ENCODE data around the gene GNAL.

Gene GNAL

DNA sequence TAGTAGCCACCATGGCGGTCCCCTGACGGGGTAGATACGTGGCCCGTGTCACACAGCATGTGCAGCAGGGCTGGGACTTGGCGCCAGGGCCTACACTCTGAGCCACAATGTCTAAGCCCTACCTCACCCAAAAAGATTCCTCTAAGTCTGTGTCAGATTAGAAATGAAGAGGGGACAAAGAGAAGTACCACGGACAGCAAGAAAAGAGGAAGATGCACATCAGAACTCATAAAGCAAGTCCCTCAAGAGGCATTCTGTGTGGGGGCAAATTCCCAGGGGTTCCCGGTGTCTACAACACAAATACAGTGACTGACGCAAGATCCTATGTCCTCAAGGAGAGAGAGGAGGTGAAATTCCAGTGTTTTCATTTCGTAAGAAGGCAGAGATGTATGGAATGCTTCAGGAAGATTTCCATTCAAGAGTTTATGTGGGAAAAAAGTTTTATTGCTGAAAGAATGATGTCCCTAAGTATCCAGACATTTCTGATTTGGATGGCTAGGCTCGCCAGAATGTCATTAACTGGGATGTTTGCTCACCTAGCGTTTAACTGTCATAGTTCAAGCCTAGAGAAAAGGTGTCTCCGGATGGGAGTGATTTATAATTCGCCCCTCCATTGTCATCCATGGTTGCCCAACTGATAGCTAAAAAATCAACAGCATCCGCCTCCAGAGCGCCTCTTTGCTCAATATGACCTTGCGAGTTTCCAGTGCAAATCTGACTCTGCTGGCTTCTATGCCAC, 86.5 kb downstream of the GNAL start:
- no peak for DNase-seq

DNA sequence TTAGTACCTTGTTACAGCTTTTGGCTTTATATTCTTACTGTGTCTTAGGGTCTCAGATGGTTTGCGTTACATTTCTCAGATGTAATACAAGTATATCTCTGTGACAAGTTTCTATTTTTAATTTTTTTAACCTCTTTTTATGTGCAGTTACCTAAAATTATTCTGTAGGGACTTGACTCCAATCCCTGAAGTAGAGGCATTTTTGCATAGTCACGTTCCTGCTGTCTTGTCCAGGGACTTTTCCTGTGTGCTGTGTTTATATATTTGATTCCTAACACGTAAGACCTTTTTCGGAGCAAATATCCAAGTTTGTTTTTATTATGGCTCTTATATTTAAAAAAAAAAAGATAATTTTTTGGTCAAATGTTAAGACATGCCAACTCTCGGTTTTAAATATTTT, 91.0 kb downstream of the GNAL start:
- DNase-seq, result no peak

DNA sequence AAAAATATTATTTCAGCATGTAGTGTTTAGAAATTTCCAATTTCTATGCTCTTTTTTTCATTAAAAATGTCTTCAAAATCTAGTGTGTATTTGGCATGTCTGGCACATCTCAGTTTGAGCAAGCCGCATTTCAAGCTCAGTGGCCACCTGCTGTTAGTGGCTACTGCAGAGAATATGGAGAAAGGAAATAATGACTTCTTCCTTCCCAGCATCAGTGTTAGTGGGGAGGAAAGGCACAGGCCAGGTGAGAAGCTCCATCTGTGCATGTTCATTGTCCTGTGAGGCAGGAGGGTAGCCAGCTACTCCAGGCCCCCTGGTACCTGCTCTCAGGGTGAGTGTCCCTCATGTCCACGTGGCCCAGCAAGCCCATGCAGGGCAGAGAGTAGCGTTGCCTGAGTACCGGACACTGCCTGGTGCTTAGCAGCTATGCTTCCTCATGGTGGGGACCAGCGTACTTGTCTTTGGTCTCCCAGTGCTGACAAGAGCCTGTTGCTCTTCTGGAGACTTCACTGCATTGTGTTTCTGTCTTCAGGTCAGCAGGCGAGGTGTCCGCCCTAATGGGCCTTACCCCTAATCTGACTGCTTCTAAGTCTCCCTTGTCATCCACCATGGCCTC, 94.8 kb downstream of the GNAL start:
- no peak for DNase-seq

- no peak for DNase-seq
Measured at GRCh38 chr18:11784674-11785304, 95.7 kb downstream of the GNAL start.

- DNase-seq, result peak in 1 of 2 experiments; percentile 34
Measured at GRCh38 chr18:11785444-11786055, 96.5 kb downstream of the GNAL start.

GRCh38 chr18:11789716-11790510, 100.8 kb downstream of the GNAL start:
- no peak for DNase-seq

DNA sequence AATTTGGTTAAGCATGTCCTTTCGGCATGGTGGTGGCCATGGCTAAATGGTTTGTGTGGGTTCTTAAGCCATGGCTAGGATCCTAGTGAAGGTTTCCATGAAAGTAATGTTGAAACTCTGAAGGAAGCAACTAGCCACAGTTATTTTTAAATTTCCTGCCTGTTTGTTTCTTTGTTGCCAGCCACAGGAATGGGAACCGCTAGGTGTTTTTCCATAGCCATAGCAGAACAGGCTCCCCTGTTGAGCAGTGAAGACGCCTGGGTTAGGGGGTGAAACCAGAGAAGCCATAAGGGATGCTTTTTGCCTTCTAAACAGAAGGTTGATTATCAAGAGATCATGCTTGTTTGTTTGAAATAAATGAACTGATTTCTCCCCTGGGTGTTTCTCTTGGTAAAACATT, 102.1 kb downstream of the GNAL start:
- DNase-seq, result no peak

- no peak for DNase-seq
Measured at GRCh38 chr18:11792632-11793031, 103.6 kb downstream of the GNAL start.

- no peak for DNase-seq
Measured at GRCh38 chr18:11794195-11794594, 105.1 kb downstream of the GNAL start.

DNA sequence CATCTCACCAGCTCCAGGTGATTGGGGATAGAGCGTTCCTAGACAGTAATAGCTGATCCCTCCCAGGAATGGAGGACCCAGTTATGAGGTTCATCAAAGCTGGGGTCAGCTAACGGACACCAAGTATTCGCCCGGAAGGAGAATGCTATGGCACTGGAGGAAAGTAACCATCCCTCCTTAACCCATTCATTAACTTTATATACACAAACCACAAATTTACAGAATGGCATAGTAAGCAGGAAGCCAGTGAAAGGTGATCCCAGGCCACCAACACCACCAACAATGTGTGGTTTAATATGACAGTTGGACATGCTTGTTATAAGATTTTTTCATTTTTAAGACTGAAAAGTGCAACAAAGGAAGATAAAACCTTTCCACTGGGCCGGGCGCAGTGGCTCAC, 106.9 kb downstream of the GNAL start:
- no peak for DNase-seq

GRCh38 chr18:11798271-11798670, 109.2 kb downstream of the GNAL start:
- no peak for DNase-seq

DNA sequence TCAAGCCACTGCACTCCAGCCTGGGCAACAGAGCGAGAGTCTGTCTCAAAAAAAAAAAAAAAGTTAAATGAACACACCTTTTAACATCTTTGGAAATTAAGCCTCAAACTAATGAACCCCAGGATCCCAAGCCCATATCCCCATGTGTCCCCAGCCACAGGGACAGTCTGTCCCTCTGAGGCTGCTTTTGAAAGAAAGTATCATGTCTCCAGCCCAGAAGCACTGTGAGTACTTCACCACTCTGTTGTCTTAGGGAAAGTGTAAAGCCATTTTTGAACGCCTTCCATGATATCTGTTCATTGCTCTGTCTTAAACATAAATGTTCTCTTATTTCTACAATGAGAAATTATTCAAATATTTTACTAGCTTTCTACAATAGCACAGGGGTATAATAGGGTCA, 110.0 kb downstream of the GNAL start:
- no peak for DNase-seq

DNA sequence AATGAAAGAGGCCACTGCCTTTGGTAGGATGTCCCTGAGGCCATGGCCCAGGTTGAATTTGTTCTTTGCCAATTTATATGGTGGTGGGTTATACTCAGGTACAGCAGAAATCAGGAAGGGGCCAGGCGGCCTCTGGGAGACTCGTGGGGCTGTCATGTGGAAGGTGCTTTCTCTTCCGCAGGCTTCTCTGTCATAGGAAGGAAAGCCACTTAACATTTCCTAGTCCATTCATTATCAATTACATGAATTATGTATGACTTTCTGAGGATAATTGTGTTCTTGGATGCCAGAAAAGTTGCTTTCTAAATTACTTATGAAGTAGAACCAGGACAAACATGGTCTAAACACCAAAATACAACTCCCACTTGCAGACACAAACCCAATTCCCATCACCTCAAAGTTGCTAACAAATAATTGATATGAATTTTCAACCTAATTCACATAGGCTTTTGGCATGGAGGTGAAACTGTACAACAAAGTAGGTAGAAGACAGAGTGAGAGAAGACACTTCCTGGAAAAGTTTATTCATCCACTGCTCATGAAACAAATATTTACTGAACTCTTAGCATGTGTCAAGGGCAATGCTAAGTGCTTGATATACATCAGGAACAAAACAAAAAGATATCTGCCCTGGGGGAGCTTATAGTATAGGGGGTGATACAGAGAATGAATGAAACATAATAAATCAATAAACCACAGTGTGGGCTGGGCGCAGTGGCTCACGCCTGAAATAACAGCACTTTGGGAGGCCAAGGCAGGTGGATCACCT, 111.7 kb downstream of the GNAL start:
- DNase-seq, result no peak

DNA sequence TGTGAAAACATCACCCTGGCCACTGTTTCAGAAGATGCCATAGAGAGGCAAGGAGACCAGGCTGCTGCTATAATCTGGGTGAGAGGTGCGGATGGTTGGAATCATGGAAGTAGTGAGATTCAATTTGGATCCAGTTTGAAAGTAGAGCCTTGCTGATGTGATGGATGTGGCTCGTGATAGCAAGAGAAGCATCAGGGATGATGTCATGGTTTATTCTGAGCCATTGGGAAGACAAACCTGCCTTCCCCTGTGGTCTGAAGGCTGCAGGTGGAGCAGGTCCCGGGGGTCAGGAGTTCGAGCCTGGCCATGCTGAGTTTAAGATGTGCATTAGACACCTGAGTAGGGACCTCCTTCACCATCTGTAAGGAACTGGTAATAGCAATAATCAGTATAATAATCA, 112.5 kb downstream of the GNAL start:
- no peak for DNase-seq

DNA sequence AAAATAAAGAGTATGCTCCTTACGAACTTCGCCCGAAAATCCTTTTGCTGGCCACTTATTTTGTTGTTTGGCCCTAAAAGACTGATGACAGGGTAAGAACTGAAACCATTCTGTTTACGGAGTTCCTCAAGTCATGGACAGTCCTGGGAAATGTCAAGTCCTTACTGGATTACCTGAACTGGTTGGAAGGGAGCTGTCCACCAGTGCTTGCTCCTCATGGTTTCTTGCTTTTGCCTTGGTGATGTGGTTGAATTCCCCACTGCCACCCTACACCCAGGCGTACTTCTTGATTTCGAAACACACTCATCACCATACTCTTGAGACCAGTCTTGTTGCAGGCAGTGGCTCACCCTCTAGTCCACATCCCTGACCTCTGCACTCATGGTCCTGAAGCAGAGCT, 113.1 kb downstream of the GNAL start:
- no peak for DNase-seq

DNA sequence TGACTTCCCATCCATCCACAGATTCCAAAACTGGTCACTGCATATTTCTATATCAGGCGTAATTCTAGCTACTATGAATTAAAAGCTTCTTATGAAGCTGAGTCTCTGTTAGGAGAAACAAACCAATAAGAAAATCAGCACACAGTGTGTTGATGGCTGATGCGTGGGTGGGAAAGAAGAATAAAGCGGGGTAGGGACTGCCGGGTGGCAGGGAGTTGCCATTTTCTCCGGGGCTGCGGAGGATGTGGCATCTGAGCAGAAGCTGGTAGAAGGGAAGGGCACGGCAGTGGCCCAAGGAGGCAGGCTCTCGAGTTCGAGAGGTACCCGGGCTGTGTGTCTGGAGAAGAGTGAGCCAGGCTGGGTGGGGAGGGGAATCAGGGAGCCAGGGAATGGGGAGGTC, 113.5 kb downstream of the GNAL start:
- DNase-seq, result no peak

DNA sequence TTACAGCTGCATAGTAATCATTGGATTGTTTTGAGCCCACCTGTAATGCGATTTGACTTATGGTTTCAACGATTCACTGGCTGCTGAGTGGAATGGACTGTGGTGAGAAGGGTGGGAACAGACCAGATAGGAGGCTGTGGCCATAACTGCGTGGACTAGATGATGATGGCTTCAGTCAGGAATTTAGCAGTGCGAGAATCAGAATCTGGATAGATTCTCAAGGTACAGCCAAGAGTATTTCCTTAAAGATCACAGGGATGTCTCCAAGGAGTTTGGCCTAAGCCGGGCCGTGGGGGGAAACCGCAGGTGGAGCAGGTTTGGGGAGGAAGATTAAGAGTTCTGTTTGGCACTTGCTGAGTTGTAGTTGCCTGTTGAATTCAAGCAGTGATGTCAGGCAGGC, 118.2 kb downstream of the GNAL start:
- no peak for DNase-seq

DNA sequence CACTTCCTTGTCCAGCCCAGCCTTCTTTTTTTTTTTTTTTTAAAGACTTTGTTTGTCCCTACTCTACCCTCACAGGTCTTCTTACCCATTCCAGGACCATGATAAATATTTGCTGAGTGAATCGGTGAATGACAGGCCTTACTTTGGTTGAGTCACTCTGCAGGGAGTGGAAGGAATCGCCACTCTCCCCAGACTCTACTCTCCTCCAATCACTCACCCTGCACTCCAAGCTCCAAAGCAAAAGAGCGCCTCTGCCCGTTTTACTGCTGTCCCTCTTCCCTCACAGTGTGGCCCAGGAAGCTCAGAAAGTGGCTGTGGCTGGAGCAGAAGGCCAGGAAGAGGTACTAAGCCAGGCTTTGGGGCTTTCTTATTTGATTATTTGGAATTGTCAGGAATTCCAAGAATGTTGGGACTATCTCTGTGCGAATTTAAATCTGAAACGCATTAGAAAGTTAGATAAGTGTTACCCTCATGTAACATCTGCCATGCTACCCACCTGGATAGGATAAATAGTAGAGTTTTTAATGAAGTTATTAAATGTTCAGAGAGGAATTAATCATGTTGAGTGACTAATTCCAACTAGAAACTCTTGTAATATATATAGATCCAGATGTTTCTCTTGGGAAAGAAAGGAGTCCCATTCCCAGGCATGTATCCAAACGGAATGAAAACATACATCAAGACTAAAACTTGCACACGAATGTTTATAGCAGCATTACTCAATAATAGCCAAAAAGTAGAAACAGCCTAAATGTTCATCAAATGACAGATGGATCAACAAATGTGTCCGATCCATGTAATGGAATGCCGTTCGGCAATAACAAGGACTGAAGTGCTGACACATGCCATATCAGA, 119.2 kb downstream of the GNAL start:
- DNase-seq, result no peak

DNA sequence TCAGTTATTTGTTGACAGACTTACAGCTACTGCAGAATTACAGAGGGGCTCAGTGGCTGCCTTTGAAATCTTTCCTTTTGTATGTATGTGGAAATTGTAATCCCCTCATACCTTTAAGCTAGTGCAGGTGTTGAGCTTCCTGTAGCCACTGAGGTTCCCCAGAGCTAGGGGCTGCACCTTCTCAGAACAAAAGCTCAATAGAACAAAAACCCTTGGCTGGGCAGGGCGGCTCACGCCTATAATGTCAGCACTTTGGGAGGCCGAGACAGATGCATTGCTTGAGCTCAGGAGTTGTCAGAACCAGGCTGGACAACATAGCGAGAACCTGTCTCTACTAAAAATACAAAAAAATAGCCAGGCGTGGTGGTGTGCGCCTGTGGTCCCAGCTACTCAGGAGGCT, 120.8 kb downstream of the GNAL start:
- DNase-seq, result no peak

DNA sequence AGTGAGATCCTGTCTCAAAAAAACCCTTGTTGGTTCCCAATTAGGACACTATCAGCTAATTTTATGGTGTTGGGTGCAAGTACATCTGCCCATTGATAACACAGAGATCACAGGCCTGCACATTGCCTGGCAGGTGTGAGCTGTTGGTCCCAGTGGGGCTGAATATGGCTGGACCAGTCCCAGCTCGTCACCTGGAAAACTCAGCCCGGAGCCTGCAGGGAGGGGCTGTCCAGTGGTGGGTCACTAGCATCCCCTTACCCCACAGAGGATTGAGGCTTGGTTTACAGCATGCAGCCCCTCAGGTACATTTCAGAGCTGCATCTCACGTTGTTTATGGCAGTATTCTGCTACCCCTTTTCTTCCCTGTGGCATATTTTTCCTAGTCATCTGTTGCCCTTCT, 121.3 kb downstream of the GNAL start:
- DNase-seq, result no peak

GRCh38 chr18:11811009-11811408, 121.9 kb downstream of the GNAL start:
- no peak for DNase-seq
